ENCODE measurements around the gene CKAP2.
A peak's percentile ranks its signal among the peaks of the same experiment; 100 is the strongest.
"Not testable (repeated sequence)": the region's sequence is repeated elsewhere in the genome, so short reads cannot be mapped to it uniquely, and the experiment has no call there.

CKAP2 gene, protein sequence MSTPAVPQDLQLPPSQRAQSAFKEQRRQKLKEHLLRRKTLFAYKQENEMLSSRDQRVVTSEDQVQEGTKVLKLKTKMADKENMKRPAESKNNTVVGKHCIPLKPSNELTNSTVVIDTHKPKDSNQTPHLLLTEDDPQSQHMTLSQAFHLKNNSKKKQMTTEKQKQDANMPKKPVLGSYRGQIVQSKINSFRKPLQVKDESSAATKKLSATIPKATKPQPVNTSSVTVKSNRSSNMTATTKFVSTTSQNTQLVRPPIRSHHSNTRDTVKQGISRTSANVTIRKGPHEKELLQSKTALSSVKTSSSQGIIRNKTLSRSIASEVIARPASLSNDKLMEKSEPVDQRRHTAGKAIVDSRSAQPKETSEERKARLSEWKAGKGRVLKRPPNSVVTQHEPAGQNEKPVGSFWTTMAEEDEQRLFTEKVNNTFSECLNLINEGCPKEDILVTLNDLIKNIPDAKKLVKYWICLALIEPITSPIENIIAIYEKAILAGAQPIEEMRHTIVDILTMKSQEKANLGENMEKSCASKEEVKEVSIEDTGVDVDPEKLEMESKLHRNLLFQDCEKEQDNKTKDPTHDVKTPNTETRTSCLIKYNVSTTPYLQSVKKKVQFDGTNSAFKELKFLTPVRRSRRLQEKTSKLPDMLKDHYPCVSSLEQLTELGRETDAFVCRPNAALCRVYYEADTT

DNA sequence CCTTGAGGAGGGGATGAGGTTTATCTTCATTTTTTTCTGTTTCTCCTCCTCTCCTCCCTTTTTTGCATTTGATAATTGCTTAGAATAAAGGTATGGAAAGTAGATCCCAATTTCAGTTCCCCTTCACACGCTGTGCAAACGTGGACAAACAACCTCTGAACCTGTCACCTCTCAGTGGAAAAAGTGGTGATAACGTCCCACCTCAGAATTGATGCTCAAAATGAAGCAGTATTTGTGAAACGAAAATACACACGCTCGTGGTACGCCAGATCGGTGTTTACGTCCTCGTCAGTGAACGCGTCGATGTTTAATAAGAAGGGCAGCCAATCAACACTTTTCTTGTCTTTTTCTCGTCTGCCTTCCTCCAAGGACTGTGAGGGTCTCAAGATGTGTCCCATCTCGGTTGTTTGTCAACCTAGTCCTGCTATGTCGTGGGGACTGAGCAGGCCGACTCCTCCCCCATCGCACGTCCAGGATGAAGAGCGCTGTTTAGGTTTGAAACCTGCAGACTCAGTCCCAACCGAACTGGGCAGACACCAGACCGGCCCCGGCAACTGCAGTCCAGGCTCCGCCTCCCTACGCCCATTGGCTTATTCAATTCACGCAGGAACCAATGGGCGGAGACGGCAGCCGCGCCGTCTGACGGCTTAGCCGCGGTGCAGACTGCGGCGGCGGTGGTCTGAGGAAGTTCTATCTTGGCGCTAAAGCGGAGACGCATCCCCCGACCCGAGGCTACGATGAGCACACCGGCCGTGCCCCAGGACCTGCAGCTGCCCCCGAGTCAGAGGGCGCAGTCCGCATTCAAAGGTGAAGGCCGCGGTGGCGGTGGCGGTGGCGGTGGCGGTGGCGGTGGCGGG lies at the start of gene CKAP2:
CKAP2 (plus strand) TSS at position 659 of the 857 bp plus-strand sequence; CDS start at position 738, 79 bp downstream.
- peak; percentile 80 for DNase-seq

DNA sequence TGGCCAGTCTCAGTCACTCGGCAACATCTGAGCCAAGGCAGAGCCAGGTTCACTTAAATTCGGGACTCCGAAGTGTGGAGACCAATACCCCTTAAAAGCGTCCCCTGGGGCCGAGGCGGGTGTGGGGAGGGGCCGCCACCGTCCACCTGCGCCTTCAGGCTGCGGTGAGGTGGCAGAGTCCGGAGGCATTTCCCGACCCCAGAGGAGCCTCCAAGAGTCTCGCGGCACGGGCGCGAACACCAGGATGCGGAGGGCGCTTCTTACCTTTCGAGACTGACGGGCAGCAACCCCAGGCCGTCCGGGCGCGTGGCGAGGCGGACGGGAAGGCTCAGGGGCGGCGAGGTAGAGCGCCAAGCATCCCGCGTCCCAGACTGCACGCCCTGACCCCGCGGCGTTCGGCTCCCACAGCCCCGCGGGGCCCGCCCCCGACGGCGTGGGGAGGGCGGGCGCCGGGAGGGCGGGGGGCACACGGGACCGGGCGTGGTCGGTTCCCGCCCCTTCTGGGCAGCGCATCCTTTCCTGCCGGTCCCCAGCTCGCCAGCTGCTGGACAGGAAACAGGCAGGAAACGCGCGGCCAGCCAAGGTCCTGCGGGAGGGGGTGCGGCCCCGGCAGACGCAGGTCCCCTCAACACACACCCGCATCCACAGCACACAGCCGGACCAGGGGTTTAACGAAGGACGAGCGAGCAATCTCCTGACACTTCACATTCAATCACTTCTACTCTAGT lies 49.3 kb upstream of the CKAP2 start, which contains the start of gene THSD1:
THSD1 (minus strand) TSS at position 406 of the 728 bp plus-strand sequence. CDS start 3,572 bp downstream, outside the sequence.
- DNase-seq: no peak

DNA sequence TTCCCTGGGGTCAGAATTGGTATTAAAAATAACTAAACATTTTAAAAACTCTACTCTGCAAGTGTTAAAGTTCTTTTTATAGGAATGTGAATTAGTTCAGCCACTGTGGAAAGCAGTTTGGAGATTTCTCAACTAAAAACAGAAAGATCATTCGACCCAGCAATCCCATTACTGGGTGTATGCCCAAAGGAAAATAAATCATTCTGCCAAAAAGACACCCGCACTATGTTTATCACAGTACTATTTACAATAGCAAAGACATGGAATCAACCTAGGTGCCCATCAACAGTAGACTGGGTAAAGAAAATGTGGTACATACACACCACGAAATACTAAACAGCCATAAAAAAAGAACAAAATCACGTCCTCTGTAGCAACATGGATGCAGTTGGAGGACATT lies 48.6 kb upstream of the CKAP2 start:
- DNase-seq: no peak

DNA sequence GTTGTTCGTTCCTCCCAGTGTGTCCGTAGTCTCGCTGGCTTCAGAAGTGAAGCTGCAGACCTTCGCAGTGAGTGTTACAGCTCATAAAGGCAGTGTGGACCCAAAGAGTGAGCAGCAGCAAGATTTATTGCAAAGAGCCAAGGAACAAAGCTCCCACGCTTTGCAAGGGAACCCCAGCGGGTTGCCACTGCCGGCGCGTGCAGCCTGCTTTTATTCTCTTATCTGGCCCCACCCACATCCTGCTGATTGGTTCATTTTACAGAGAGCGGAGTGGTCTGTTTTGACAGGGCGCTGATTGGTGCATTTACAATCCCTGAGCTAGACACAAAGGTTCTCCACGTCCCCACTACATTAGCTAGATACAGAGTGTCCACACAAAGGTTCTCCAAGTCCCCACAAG lies 47.8 kb upstream of the CKAP2 start:
- DNase-seq: not testable (repeated sequence)

DNA sequence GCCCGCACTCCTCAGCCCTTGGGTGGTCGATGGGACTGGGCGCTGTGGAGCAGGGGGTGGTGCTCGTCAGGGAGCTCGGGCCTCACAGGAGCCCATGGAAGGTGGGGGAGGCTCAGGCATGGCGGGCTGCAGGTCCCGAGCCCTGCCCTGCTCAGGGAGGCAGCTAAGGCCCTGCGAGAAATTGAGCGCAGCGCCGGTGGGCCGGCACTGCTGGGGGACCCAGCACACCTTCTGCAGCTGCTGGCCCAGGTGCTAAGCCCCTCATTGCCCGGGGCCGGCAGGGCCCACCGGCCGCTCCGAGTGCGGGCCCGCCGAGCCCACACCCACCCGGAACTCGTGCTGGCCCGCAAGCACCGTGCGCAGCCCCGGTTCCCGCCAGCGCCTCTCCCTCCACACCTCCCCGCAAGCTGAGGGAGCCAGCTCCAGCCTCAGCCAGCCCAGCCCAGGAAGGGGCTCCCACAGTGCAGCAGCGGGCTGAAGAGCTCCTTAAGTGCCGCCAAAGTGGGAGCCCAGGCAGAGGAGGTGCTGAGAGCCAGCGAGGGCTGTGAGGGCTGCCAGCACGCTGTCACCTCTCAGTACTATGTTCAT lies 47.1 kb upstream of the CKAP2 start:
- peak; percentile 41 for DNase-seq

DNA sequence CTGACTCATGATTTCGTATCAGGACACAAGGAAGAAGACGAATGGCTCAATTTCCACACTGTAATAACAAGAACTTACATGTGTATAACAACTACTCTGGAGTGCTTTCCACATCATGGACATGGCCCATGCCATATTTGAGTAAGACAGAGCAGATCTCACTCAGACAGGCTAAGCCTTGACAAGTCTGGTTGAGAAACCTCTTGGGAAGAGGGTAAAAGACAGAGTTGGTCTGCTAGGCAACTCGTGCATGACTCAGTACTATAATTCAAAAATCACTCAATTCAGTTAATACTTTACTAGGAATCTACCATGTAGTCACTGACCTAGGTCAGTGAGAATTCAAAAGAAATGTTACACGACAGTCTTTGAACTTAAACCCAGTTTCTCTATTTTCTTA lies 43.6 kb upstream of the CKAP2 start:
- no peak for DNase-seq

DNA sequence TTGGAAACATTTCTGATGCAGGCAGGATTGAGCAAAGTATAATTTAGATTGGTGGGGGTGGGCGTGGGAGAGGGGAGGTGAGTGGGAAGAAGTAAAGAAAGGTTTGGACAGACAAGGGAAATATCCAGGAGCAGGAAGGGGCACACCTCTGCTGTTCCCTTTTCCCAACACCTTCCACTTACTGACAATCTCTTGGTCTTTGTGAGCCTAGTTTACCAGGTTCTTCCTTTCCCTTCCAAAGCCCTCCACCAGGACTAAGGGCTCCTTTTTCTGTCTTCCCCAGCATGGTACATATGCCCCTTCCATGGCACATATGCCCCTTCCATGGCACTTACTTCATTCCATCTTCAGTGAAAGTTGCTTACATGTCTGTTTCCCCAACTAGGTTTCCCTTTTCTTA lies 43.1 kb upstream of the CKAP2 start:
- DNase-seq: no peak

DNA sequence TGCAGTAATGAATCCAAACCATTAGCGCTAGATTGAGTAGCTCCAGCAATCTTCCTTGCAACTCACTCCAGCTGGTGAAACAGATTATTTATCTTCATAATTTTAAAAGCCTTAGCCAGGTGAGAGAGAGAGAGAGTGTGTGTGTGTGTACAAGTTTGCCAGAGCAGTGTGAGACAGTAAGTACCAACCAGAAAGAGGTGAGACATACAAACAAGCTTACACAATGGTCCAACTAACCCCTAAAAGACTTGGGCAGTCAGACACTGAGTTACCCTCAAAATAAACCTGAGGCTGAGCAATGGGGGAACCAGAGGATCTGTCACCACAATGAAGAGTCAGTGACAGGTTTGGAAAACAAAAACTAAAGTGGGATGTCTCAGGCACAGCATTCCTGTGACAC lies 41.2 kb upstream of the CKAP2 start:
- no peak for DNase-seq

DNA sequence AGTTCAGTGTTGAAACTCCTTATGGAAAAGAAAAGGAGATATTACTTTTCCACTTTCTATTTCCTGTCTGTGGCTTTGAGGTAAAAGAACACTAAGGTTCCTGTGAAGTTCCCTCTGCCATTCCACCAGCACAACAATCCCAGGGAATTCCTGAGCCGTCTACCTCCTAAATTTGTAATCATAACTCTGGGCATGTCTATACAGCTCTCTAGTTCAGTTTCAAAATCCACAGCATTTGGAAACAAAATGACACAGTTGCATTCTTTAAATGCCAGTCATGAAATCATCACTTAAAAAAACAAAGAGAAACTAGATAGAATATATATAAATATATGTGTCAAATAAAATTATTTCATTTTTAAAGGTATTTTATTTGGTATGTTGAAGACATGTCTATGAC lies 40.3 kb upstream of the CKAP2 start:
- no peak for DNase-seq

DNA sequence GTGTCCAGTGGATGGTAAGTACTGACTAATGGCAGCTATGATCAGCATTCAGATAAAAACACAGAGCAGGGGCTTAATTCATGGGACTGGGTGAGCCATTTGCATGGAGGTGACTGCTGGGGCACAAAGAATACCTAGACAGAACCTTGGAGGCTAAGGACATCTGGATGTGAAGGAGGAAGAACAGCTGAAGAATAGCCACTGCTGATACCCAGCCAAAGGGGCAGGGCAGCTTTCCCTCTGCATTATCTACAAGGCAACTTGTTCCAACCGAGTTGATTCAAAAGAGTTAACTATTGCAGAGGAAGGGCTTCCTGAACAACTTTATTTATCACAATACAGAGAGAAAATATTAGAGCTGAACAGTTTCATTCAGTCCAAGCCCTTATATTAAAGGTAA lies 36.2 kb upstream of the CKAP2 start:
- no peak for DNase-seq

DNA sequence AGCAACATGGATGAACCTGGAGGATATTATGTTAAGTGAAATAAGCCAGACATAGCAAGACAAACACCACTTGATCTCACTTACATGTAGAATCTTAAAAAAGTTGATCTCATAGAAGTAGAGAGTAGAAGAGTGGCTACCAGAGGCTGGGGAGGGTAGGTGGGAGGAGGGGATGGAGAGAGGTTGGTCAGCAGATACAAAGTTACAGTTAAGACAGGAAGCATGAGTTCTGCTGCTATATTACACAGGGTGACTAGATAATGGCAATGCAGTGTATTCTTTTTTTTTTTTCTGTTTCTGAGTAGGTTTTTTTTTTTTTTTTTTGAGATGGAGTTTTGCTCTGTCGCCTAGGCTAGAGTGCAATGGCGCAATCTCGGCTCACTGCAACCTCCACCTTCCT lies 34.1 kb upstream of the CKAP2 start:
- no peak for DNase-seq

DNA sequence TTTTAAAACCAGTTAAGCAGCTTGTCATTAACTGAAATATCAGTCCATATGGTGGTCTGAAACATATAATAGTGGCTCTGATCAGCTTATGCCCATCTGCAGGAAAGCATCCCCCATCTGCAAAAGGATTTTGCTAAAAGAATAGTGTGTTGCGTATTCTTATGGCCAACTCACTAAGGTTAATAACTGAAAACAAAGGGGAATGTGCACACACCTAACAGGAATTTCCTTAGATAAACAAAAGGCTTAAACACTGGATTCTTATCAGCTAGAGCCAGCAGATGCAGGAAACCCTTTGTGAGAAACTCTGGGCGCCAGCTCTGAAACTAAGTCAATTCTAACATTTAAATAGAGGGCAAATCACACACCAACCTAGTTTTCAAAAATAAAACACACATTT lies 27.0 kb upstream of the CKAP2 start:
- no peak for DNase-seq

DNA sequence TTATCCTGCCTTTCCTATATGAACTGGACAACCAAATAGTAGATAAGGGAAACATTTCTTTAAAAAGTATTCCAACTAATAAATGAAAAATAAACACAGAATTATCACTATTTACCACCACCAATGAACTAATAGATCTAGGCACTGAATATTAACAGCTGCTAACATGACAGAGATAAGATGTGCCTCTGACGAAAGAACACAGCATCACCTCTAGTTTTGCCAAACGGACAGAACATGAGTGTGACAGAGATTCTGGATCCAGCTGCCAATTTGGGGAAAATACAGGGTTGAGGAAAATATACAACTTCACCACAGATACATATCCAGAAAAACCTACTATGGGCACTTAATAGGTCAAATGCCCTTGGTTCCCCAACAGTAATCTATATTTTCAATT lies 22.8 kb upstream of the CKAP2 start:
- no peak for DNase-seq

DNA sequence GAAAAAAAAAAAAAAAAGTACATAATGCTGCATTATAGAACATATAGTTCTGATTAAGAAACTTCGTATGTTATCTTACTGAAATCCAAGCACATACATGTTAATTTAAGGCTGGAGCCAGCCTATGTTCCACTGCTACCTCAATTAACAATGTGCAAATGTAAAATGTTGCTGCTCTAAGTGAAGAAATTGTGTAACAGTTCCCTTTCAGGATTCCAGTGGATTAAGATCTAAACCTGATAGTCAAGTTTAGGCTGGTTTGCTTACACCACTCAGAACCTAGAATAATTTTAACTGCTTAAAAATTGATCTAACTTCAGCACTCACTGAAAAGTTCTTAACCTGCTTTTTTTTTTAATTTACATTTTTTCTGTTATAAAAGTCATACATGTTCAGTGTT lies 9.0 kb upstream of the CKAP2 start:
- DNase-seq: no peak

DNA sequence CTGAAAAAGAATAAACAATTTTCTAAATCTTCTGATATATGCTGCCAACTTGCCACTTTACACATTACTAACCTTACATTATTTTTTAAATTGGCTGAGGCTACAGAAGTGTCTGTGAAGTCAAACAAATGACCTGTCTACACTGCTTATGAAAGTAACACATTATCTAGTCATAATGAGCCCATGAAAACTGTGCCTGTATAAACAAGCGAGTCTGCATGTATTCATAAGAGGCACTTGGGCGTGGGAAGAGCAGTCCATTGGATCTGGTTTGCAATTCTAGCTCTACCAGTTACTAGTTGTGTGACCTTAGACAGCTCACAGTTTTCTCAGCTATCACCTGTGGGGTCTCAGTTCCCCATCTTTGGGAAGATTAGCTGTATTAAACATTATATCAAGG lies 7.9 kb upstream of the CKAP2 start:
- DNase-seq: no peak

DNA sequence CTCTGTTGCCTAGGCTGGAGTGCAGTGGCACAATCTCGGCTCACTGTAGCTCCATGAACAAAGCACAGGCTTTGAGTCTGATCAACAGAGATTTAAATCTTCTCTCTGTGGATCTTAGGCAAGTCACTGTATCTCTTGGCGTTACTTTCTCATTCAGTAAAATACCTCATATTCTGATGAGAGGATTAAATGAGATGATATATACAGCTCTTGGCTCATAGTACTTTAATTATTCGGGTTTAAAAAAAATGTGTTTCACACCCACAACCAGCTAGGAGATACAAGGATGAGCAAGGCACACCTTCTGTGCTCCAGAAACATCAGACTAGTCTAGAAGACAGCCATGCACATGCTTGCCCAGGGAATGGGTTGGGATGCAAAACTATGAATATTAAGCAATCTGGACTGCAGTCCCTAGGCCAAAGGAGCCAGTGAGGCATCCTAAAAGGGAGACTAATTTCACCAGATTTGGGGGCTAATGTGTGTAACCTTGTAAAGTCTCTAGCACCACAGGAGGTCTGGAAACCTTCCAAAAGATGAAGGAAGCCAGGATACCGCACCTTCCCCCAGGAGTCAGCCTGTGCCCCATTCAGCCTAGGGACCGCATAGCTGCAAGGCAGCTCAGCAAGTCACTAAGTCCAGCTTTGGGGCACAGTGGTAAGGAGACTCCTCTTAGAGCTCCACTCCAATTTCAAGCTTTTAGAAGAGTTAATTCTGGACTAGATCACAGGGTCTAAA lies 7.3 kb upstream of the CKAP2 start:
- no peak for DNase-seq

DNA sequence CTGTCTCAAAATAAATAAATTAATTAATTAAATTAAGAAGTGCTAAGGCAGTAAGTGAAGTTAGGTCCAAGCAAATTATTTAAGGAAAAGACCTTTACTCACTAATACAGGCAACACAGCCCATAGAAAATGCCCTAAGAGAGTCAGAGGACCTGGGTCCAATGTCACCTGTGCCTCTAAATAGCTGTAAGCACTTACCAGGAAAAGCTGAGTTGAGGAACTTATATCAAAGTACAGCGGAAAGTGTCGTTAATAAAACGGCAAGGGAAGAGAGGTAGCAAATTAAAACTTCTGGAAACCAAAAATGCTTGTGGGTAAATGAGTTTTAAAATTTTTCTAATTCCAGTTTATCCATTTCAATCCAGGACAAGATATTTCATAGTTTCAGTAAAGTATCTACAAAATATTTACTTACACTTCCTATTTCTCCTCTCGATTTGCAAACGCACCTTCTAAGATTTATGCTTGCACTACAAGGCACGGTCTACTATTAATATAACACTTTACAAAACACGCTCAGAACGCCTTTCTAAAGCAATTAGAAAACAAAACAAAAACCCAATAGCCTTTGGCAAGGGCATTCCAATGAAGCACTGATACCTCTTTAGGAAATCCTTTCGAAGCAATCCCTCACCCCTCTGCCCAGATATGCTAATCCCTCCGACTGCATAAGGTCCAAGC lies 5.8 kb upstream of the CKAP2 start:
- DNase-seq: no peak

DNA sequence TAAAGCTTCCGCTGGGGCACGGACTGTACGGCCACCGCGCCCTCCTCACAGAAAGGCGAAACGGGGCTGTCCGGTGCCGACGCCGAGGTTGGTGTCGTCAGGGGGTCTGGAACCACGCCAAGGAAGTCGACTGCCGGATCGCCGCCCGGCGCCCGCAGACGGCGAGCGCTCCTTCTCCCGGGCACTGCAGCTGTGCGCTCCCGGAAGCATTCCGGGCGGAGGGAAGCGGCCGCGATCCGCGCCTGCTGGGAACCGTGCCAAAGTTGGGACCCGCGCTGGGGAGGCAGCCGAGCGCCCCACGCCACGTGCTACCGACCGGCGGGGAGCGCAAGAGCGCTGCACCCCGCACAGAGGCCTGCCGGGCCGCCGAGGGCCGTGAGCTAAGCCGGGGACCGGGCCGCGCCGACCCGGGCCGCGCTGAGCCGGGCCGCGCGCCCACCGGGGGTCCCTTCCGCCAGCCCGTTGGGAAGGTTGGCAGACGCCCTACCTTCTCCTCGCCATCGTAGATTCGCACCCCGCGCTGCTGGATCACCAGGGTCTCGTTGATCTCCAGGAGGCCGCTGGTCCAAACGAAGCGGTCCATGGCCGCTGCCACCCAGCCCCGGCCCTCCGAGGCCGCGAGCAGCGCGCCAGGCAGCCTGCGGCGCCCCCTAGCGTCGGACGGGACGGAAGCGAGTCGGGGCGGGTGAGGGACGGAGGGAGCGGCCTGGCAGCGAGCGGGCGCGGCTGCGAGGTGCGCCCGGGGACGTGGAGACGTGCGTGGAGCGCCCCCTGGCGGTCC lies 5.1 kb upstream of the CKAP2 start, which contains the start of gene VPS36:
VPS36 (minus strand) TSS at position 623 of the 781 bp plus-strand sequence; CDS start at position 583, 40 bp downstream.
- peak; percentile 76 for DNase-seq

DNA sequence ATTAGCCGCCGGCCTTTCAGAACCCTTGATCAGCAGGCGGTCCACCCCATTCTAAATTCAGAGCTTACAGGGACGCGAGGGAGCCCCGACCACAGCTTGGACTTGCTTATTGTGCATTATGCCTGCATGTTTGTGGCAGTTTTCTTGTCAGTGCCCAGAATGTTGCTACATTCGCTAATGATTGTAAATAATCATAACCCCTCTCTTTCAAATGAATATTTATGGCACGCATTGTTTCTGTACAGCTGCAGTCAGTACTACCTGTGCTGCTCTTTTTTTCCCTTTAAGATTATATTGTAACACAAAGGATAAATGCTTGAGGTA lies 4.5 kb upstream of the CKAP2 start:
- DNase-seq: no peak

DNA sequence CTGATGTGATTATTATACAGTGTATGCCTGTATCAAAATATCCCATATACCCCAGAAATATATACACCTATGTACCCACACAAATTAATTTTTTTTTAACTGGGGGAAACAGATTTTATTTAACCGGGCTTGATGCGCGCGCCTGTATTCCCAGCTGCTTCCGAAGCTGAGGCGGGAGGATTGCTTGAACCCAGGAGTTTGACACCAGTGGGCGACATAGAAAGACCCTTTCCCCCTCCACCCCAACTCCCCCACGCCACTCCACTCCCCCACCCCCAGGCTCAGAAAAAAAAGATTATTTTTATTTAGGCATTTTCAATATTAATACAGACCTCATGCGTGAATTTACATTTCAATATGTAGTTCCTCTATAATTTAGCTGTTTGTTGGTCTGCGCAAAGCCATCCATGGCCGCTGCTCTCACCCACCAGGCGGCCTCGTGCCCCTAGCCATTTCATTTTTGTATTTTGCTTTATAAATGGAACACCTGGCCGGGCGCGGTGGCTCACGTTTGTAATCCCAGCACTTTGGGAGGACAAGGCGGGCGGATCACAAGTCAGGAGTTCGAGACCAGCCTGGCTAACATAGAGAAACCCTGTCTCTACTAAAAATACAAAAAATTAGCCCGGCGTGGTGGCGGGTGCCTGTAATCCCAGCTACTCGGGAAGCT lies 4.0 kb upstream of the CKAP2 start:
- DNase-seq: no peak

Measured in DMS79 (cell line).